COLO668 (cell line): ENCODE results near the gene APOF.
"Not testable (repeated sequence)": the region's sequence is repeated elsewhere in the genome, so short reads cannot be mapped to it uniquely, and the experiment has no call there.

Experiments used
- DNase-seq: peaks from one replicate; lab custom pipeline; 2025; ENCODE audit not compliant: unreplicated experiment; lab: John Stamatoyannopoulos, UW

The APOF gene, protein sequence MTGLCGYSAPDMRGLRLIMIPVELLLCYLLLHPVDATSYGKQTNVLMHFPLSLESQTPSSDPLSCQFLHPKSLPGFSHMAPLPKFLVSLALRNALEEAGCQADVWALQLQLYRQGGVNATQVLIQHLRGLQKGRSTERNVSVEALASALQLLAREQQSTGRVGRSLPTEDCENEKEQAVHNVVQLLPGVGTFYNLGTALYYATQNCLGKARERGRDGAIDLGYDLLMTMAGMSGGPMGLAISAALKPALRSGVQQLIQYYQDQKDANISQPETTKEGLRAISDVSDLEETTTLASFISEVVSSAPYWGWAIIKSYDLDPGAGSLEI

DNA sequence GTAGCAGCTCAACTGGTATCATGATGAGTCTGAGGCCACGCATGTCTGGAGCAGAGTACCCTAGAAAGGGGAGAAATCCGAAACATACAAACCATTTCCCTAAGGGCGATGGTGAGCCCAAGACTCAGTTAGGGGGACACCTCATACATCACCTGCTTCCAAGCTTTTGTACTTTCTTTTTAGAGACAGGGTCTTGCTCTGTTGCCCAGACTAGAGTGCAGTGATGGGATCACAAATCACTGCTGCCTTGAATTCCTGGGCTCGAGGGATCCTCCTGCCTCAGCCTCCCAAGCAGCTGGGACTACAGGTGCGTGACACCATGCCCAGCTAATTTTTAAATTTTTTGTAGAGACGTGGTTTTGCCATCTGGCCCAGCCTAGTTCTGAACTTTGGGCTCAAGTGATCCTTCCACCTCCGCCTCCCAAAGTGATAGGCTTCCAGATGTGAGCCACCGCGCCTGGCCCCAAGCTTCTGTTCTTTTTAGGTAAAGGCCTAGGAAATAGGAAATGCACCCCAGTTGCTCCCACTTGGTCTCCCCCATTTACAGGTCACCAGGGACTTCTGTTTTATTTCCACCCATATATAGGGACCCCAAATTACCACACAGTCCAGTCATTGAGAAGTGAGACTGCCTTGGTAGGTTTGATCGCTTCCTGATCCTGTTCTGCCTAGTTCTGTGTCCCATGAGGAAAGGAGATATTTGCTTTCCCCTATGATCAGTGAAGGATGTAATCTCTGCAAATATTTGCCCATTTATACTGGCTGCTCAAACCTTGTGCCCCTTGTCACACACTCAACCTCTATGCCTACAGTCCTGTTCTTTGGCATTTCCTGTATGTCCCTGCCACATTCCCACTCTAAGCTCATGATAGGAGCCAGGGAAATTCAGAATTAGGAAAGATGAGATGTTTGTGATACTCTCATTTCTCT, at the start of gene APOF:
APOF (minus strand) TSS at position 728 of the 930 bp plus-strand sequence; CDS start at position 616, 112 bp downstream.
- no peak for DNase-seq

DNA sequence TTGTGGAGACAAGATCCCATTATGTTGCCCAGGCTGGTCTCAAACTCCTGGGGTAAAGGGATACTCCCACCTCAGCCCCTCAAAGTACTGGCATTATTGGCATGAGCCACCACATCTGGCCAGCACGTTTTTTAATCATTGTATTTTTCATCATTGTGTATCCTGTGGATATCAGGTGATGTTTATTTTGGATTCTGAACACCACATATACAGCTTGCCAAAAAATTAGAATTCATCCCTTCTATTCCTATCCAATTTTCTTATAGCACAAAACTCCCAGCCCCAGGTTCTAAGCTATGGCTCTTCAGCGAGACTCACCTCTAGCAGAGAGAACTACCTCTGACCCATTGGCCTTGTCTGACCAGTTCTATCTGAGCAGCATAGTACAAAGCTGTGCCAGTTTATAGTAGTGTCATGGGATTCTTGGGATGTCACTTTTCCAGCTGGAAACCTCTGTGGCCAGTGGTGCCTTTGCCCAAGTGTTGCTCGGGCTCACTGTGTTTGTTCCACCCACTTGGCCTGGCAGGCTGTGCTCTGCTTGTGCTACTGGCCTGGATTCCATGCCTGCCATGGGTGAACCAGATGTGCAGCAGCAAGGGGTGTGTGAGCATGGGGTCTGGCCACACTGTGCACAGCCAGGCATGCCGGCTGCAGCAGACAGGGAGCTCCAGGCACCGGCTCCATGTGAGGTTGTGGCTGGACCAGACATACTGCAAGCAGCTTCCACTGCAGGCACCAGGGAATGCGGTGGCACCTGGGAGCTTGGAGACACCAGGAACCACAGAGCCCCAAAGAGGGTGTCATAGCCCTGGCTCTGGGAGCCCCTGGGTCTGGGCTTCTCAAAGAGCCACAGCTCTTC, 49.4 kb upstream of the APOF start:
- DNase-seq, result no peak

DNA sequence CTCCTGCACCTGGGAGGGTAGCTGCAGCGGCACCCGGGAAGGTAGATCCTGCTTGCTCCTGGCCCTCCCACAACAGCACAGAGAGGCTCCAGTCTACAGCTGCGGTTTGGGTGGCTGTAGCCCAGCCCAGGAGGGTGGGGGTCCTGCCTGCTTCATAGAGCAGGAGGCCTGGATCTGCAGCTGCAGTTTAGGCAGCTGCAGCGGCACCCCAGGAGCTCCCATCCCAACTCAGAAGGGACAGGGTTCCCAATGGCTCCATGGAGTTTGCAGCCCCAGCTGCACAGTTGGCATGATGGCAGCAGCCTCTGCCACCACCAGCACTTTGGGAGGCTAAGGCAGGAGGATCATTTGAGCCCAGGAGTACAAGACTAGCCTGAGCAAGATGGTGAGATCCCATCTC, 48.1 kb upstream of the APOF start:
- DNase-seq, result no peak

DNA sequence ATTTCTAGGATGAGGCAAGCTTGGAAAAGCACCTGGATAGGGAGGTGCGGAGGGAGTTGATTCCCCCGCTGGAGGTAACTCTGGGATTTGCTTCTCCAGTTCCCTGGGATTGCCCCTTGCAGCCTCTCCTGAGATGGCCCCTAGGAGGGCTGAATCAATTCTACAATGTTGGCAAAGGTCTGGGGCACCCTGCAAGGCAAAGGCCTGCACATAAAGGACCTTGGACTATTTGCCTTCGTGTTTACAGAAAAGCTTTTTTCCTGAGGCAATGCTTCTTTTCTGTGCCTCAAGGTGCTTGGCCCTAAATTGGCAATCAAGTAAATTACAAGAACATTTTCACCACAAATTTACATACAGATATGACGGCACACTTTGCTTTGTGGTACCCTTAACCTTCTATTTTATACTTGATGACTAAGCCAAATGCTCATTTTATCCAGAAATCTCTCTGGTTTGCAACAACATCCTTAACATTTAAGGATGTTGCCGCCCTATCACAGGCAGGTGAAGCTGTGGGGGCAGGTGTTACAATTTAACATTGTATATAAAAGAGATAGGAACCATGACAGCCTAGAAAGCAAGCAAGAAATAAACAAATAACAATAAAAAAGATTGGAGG, 46.3 kb upstream of the APOF start:
- DNase-seq, result no peak

DNA sequence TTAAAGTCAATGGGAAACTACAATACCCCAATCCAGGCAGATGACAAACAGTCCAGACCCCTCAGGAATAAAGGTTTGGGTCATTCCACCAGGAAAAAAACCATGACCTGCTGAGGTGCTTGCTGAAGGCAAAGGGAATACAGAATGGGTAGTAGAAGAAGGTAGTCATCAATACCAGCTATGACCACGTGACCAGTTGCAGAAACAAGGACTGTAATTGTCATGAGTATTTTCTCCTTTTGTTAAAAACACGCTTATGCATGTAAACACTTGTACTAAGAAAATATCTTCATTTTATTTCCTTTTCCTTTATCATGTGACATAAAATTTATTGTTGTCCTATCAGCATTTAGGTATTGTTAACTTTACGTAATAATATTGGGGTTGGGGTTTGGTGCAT, 41.6 kb upstream of the APOF start:
- DNase-seq, result not testable (repeated sequence)

DNA sequence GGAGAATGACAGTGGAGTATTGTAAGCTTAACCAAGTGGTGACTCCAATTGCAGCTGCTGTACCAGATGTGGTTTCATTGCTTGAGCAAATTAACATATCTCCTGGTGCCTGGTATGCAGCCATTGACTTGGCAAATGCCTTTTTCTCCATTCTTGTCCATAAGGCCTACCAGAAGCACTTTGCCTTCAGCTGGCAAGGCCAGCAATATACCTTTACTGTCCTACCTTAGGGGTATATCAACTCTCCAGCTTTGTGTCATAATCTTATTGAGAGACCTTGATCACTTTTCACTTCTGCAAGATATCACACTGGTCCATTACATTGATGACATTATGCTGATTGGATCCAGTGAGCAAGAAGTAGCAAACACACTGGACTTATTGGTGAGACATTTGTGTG, 39.0 kb upstream of the APOF start:
- not testable (repeated sequence) for DNase-seq

DNA sequence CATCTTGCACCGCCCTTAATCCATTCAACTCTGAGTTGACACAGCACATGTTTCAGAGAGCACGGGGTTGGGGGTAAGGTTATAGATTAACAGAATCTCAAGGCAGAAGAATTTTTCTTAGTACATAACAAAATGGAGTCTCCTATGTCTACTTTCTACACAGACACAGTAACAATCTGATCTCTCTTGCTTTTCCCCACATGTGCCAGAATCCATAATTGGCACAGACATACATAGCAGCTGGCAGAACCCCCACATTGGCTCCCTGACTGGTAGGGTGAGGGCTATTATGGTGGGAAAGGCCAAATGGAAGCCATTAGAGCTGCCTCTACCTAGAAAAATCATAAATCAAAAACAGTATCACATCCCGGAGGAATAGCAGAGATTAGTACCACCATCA, 38.5 kb upstream of the APOF start:
- DNase-seq, result not testable (repeated sequence)

DNA sequence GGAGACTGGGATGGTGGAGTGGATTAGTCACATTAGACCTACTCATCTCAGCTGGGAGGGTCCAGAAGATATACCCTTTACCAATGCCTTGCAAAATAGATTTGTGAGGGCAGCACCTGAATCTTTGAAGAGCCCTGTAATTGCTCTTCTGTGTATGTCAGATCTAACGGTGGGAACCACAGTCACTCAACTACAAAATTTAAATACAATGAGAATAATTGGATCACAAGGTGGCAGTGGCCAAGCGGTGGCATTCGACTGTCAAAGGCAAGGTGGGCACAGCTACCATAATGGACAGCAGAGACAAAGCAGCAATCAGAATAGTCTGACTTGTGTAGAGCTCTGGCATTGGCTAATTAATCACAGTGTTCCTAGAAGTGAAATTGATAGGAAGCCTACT, 36.8 kb upstream of the APOF start:
- DNase-seq, result not testable (repeated sequence)

DNA sequence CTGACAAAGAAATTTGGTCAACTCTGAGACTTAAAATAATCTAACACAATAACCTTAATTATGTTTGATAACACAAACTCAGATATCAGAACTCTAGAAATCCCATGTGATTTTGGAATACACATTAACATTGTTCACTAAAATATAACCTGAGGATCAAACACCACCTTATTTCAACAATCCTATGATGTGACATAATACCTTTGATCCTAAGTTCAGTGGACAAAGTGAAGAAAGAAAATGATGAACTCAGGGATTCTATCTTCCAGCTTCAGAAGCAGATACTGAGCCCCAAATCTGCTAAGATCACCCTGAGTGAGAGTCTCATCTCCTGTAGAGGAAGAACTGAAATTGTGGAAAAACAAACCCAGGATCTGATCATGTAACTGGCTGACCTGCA, 35.7 kb upstream of the APOF start:
- no peak for DNase-seq

DNA sequence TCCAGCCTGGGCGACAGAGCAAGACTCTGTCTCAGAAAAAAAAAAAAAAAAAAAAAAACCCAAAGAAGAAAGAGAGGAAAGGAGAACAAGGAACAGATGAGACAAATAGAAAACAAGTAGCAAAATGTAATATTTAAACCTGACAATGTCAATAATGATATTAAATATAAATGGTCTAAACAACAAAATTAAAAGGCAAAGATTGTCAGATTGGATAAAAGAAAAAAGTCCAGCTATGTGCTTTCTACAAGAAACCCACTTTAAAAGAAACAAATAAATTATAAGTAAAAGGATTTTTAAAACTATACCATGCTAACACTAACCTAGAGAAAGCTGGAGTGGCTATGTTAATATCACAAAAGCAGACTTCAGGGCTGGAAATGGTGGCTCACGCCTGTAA, 29.7 kb upstream of the APOF start:
- no peak for DNase-seq

DNA sequence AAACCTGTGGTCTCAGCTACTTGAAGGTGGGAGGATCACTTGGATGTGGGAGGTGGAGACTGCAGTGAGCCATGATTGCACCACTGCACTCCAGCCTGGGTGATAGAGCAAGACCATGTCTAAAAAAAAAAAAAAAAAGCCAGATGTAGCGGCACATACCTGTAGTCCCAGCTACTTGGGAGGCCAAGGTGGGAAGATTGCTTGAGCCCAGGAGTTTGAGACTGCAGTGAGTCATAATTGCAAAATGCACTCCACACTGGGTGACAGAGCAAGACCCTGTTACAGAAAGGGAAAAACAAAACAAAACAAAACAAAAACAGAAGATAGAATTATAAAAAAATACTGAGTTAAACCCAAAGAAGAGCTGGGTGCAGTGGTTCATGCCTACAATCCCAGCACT, 29.1 kb upstream of the APOF start:
- no peak for DNase-seq

DNA sequence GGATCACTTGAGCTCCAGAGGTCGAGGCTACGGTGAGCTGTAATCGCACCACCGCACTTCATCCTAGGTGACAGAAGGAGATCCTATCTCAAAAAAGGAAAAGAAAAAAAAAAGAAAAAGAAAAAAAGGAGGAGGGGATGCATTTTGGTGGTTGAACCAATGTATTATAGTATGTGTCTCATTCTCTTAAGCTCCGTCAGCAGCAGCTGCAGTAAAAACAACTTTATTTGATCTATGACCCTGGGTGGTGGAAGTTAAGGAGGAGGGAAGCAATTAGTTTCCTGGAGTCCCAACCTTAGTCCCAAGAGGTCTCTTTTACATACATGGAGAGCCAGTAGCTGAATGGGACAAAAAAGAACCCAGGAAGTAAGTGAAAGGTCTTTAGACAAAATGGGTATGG, 26.8 kb upstream of the APOF start:
- no peak for DNase-seq

DNA sequence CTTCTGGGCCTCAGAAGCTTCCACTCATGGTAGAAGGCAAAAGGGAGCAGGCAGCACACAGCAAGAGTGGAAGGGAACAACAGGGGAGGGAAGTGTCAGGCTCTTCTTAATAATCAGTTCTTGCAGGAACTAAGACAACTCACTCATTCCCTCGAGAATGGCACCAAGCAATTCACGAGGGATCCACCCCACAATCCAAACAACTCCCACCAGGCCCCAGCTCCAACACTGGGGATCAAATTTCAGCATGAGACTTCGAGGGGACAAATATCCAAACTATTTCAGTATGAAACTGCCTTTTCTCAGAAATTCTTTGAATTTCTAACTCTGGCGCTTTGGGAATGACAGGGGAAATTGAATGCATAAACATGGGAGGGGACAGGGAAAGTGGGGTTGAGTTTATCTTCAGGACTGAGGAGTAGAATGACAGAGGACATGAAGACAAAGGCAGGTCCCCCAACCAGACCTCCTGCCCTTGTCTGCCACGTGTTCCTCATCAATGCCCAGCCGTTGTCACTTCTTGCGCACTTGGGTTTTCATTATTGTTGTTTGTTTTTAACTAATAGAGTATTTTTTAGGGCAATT, 24.6 kb upstream of the APOF start:
- DNase-seq, result no peak

DNA sequence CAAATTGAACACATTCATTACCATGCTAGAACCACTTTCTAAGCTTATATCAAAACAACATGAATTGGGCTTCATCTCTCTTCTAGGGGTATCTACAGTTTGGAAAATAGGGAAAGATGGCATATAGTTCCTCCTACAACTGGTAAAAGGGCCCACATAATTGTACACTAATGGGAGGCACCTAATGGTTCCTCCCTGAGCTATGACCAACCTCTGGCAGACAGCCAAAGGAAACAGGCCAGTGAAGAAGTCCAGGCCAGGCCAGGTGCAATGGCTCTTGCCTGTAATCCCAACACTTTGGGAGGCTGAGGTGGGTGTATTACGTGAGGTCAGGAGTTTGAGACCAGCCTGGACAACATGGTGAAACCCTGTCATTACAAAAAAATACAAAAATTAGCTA, 23.2 kb upstream of the APOF start:
- DNase-seq, result peak; percentile 53

DNA sequence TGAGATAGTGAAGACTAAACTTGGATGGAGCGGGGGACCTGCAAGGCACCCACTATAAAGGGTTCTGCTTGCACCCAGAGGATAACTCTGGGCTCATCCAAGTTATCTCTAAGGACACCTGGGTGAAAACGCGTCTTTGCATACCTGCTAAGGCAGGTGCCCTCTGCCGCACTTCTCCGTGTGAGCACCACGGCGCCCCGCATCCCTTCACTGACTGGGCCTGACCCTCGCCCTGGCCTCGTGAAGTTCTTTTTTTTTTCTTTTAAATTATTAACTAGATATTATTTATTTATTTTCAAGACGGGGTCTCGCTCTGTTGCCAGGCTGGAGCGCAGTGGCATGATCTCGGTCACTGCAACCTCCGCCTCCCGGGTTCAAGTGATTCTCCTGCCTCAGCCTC, 20.0 kb upstream of the APOF start:
- no peak for DNase-seq

DNA sequence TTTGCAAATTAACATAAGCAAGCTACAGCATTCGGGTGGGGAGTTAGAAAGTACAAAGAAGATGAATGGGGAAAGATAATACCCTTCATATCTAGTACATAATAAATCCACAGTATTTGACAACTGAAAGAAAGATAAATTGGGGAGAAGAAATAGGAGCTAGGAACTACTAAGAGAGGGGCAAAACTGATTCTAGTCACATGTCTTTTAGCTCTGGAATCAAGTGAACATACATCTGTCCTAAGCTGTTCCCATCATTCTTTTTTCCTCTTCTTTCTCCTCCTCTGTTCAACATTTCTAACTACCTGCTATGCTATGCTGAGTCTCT, 15.3 kb upstream of the APOF start:
- no peak for DNase-seq

DNA sequence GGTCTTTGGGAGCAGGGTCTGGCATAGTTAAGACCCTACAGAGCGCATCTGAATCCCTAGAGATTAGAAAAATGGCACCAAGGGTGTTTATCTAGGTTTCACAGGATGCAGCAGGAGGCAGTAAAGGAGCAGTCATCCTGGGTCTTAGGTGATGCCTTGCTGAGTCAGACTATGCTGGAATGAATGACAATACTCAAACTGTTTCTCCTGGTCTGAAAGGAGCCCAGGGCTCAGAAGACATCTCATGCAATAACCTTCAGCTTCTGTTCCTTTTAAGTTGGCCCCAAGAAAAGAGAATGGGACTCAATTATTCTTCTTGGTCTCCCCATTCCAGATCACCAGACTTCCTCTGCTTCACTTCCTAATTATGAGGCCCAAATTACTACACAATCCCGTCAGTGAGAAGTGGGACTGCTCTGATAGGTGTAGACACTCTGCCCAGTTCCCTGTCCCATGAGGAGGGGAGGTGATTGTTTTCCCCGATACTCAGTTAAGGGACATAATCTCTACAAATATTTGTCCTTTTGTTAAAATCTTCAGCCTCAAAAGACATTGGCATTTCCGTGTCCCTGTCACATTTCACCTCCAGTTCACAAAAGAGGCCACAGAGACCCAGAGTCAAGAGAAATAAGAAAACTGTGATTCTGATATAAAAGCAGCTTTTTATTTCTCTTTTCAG, 14.8 kb upstream of the APOF start:
- DNase-seq, result no peak

DNA sequence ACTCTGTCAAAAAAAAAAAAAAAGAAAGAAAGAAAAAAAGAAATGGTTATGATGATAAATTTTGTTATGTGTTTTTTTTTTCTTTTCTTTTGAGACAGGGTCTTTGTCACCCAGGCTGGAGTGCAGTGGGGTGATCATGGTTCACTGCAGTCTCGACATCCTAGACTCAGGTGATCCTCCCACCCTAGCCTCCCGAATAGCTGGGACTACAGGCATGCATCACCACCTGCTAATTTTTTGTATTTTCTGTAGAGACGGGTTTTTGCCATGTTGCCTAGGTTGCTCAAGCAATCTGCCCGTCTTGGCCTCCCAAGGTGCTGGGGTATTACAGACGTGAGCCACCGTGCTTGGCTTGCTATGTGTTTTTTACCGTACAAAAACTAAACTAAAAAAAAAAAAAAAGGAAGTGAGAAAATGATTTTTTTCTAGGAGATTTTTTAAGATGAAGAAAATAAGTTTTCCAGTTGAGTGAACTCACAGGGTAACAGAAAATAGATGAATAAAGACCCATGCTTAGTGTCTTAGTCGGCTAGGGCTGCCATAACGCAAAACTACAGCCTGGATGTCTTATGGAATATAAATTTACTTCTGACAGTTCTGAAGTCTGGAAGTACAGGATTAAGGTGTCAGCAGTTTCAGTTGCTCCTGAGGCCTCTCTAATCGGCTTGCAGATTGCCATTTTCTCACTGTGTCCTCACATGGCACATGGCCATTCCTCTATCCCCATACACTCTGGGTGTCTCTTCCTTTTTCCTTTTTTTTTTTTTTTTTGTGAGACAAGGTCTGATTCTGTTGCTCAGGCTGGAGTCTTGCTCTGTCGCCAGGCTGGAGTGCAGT, 13.2 kb upstream of the APOF start:
- no peak for DNase-seq
